ENCODE results near the gene TAGAP. TPM values are rescaled to one million over a fixed set of nuclear protein-coding genes. Genes with fewer than 3 reads are reported as not detected.

The TAGAP gene
- total and polyA plus RNA-seq, 2 of the 8 experiments (the other 6 are each of a cell fraction or from before 2014, with no cell fraction given): not detected

- TF ChIP-seq USF2 (IDR thresholded peaks at IDR 0.05; ENCODE audit: low read length): no peak
- no peak for TF ChIP-seq E2F6 (IDR thresholded peaks at IDR 0.05)
- no peak for TF ChIP-seq POLR2A (IDR thresholded peaks at IDR 0.05; ENCODE audit: control extremely low read depth in 1 of 2, low read depth in 2 of 2, low read length in 2 of 2)
- no peak for TF ChIP-seq HDAC2 (IDR thresholded peaks at IDR 0.05; ENCODE audit: borderline replicate concordance in 1 of 2, low read depth in 2 of 2, low read length in 2 of 2)
- no peak for TF ChIP-seq ZNF274 (IDR thresholded peaks at IDR 0.05; ENCODE audit: borderline replicate concordance, extremely low read depth, low read length)
- TF ChIP-seq BACH1 (IDR thresholded peaks at IDR 0.05; ENCODE audit: low read length): no peak
- TF ChIP-seq BRCA1 (IDR thresholded peaks at IDR 0.05; ENCODE audit: low read depth, low read length): no peak
- TF ChIP-seq KDM5A (IDR thresholded peaks at IDR 0.05; ENCODE audit: low read length): no peak
- TF ChIP-seq TAF1 (IDR thresholded peaks at IDR 0.05; ENCODE audit: low read depth, low read length): no peak
- no peak for TF ChIP-seq RNF2 (IDR thresholded peaks at IDR 0.05; ENCODE audit: borderline replicate concordance, low read depth, low read length, missing control alignments, poor library complexity, severe bottlenecking)
Measured at GRCh38 chr6:159063549-159063948, 18.8 kb upstream of the TAGAP start (continued).
